Keratinocyte (primary cell): ENCODE results near the gene PRKAR1B.

ENCODE experiments used
- CTCF ChIP-seq, 3 experiments: IDR thresholded peaks in 1 of 3; conservative IDR thresholded peaks in 1 of 3; optimal IDR thresholded peaks in 1 of 3; 2 replicates in 2 of 3; 3 replicates in 1 of 3; pipeline versions ENCODE3 to v1.5.1; 2011; ENCODE audit warnings: low read length in 3 of 3, mild to moderate bottlenecking in 3 of 3, moderate library complexity in 2 of 3, control low read depth in 1 of 3, inconsistent platforms in 1 of 3; ENCODE audit not compliant: insufficient read depth in 2 of 3; ENCODE audit errors: extremely low read depth in 1 of 3
- EZH2 ChIP-seq: IDR thresholded peaks from one replicate; pipeline ENCODE4 v1.6.1; 2012; ENCODE audit warnings: inconsistent platforms, mild to moderate bottlenecking, low read length, moderate library complexity

GRCh38 chr7:506391-506831 lies 220.7 kb downstream of the PRKAR1B start:
- TF ChIP-seq CTCF (optimal IDR thresholded peaks at IDR 0.05 in 1 of 3, IDR thresholded peaks at IDR 0.05 in 1 of 3, conservative IDR thresholded peaks at IDR 0.05 in 1 of 3; ENCODE audit: extremely low read depth in 1 of 3, insufficient read depth in 2 of 3, low read length in 3 of 3) (no peak), EZH2 (no peak)
